B cell (primary cell): ENCODE data around the gene PLCXD1. TPM values are rescaled to one million over a fixed set of nuclear protein-coding genes. Genes with fewer than 3 reads are reported as not detected.

Source experiments
- ATAC-seq: fragments of 200-7000 bp; cut with Tn5 transposase; one replicate; pipeline ENCODE4 v1.10.0; 2021; ENCODE audit warnings: low read depth, mild to moderate bottlenecking, moderate number of reproducible peaks, moderate library complexity
- CTCF ChIA-PET: fragments of 350-600 bp; sonication (Branson Sonifier 250); formaldehyde crosslinking; loops from one replicate; lab custom pipeline; 2021; ENCODE audit warnings: antibody characterized with exemption, inconsistent platforms; lab: Charles Lee
- POLR2A ChIA-PET: fragments of 350-600 bp; sonication (Branson Sonifier 250); formaldehyde crosslinking; loops from one replicate; lab custom pipeline; 2021; ENCODE audit warnings: antibody characterized with exemption; lab: Charles Lee
- DNase-seq: peaks from one replicate; pipeline ENCODE4 v3.0.0; 2013
- H2AFZ ChIP-seq: 2 replicates; pipeline ENCODE4 v1.6.1; 2012; ENCODE audit warnings: mild to moderate bottlenecking, low read depth, low read length; ENCODE audit not compliant: insufficient read depth, poor library complexity, severe bottlenecking
- H3K27ac ChIP-seq, 2 donors: 1 replicate in 1 of 2; 2 replicates in 1 of 2; pipeline ENCODE4 v1.5.1; 2012 to 2013; ENCODE audit warnings: low read length in 2 of 2, mild to moderate bottlenecking in 2 of 2, moderate library complexity in 1 of 2
- H3K27me3 ChIP-seq, 4 experiments: fragments of 200-600 bp in 1 of 4; sonication (generic) in 1 of 4; replicated peaks in 1 of 4; 1 replicate in 2 of 4; 2 replicates in 2 of 4; pipeline versions ENCODE4 v1.6.1 to v1.7.0; 2013 to 2016; ENCODE audit warnings: low read length in 3 of 4, mild to moderate bottlenecking in 2 of 4, mixed read lengths in 1 of 4, moderate library complexity in 1 of 4; ENCODE audit not compliant: insufficient read depth in 4 of 4, control insufficient read depth in 3 of 4; ENCODE audit errors: control extremely low read depth in 1 of 4
- H3K36me3 ChIP-seq, 2 experiments: replicated peaks in 1 of 2; 1 replicate in 1 of 2; 2 replicates in 1 of 2; pipeline versions ENCODE4 v1.6.1 to v1.7.1; 2013; ENCODE audit warnings: low read length in 1 of 2; ENCODE audit not compliant: insufficient read depth in 2 of 2, control insufficient read depth in 1 of 2; ENCODE audit errors: control extremely low read depth in 1 of 2, extremely low read depth in 1 of 2
- H3K4me1 ChIP-seq, 2 donors: fragments of 200-600 bp in 1 of 2; sonication (generic) in 1 of 2; 1 replicate in 1 of 2; 2 replicates in 1 of 2; pipeline versions ENCODE4 v1.5.1 to v1.6.1; 2013 to 2017; ENCODE audit warnings: low read length in 2 of 2; ENCODE audit not compliant: control insufficient read depth in 2 of 2, insufficient read depth in 2 of 2
- H3K4me2 ChIP-seq: replicated peaks from 2 replicates; pipeline ENCODE3; 2012; ENCODE audit warnings: mild to moderate bottlenecking, low read depth, low read length; ENCODE audit not compliant: poor library complexity, severe bottlenecking
- H3K4me3 ChIP-seq, 5 experiments: fragments of 200-600 bp in 1 of 5; sonication (generic) in 1 of 5; 1 replicate in 3 of 5; 2 replicates in 2 of 5; pipeline versions ENCODE4 v1.5.1 to v1.7.0; 2011 to 2016; ENCODE audit warnings: low read length in 4 of 5, mild to moderate bottlenecking in 4 of 5, low read depth in 2 of 5, control low read depth in 1 of 5, moderate library complexity in 1 of 5; ENCODE audit not compliant: insufficient read depth in 1 of 5; ENCODE audit errors: control extremely low read depth in 1 of 5, extremely low read depth in 1 of 5
- H3K79me2 ChIP-seq: fragments of 200-600 bp; sonication (generic); one replicate; pipeline ENCODE4 v1.6.0; 2016; ENCODE audit warnings: low read length; ENCODE audit not compliant: control insufficient read depth, insufficient read depth
- H3K9ac ChIP-seq: fragments of 200-600 bp; sonication (generic); 2 replicates; pipeline ENCODE4 v1.6.1; 2017; ENCODE audit warnings: mild to moderate bottlenecking, low read length, moderate library complexity
- H3K9me3 ChIP-seq, 3 donors: one replicate each; pipeline versions ENCODE4 v1.6.1 to v1.7.1; 2013; ENCODE audit warnings: low read length in 2 of 3; ENCODE audit not compliant: control insufficient read depth in 2 of 3, insufficient read depth in 1 of 3; ENCODE audit errors: control extremely low read depth in 1 of 3
- H4K20me1 ChIP-seq: 2 replicates; pipeline ENCODE4 v1.6.0; 2012; ENCODE audit warnings: mild to moderate bottlenecking, low read length; ENCODE audit not compliant: insufficient read depth, control insufficient read depth, poor library complexity, severe bottlenecking
- H3K27ac Mint-ChIP-seq: one replicate; pipeline ENCODE4 v1.8.0; 2021; ENCODE audit warnings: mixed read lengths
- H3K27me3 Mint-ChIP-seq: one replicate; pipeline ENCODE4 v1.8.0; 2021; ENCODE audit warnings: mixed read lengths
- H3K4me1 Mint-ChIP-seq: one replicate; pipeline ENCODE4 v1.8.0; 2021; ENCODE audit warnings: mixed read lengths
- H3K4me3 Mint-ChIP-seq: one replicate; pipeline ENCODE4 v1.8.0; 2021; ENCODE audit warnings: mixed read lengths
- H3K9me3 Mint-ChIP-seq: one replicate; pipeline ENCODE4 v1.8.0; 2022; ENCODE audit warnings: mixed read lengths; ENCODE audit not compliant: insufficient read depth
- EZH2 ChIP-seq: IDR thresholded peaks from 2 replicates; pipeline ENCODE4 v1.6.1; 2012; ENCODE audit warnings: borderline replicate concordance, low read depth, mild to moderate bottlenecking, moderate library complexity, low read length; ENCODE audit not compliant: insufficient read depth, poor library complexity, severe bottlenecking
- WGBS: methylation state at CpG from one replicate; pipeline ENCODE4 v1.1.5; 2013; ENCODE audit warnings: missing lambda C conversion rate; ENCODE audit not compliant: insufficient coverage; 5-methylcytosine and 5-hydroxymethylcytosine counted together
- intact Hi-C: fragments of 100-400 bp; cut with micrococcal nuclease; formaldehyde crosslinking; loops from one replicate; pipeline ENCODE4 v1.10.0; 2022
- polyA plus RNA-seq: library from polyadenylated mRNA; depleted of rRNA; stranded (reverse); fragments of >200 nt; gene quantifications from 2 replicates; pipeline ENCODE4 v1.2.3, GENCODE V29; 2012
- total RNA-seq, 2 donors: library from RNA; stranded (reverse); fragments of 120-200 nt in 1 of 2; gene quantifications; 1 replicate in 1 of 2; 2 replicates in 1 of 2; pipeline versions ENCODE4 v1.2.3 to v1.2.4, GENCODE V29; 2013 to 2022
- TF ChIP-seq, protein P1 (sequence below): fragments of 200-600 bp; IDR thresholded peaks from one replicate; pipeline ENCODE4 v1.8.0; 2022; ENCODE audit warnings: antibody characterized with exemption, mild to moderate bottlenecking

PLCXD1 gene
- total and polyA plus RNA-seq, 2 donors (not counting 1 experiment from before 2014, with no cell fraction given) = 30.4 to 38.5 TPM

DNA sequence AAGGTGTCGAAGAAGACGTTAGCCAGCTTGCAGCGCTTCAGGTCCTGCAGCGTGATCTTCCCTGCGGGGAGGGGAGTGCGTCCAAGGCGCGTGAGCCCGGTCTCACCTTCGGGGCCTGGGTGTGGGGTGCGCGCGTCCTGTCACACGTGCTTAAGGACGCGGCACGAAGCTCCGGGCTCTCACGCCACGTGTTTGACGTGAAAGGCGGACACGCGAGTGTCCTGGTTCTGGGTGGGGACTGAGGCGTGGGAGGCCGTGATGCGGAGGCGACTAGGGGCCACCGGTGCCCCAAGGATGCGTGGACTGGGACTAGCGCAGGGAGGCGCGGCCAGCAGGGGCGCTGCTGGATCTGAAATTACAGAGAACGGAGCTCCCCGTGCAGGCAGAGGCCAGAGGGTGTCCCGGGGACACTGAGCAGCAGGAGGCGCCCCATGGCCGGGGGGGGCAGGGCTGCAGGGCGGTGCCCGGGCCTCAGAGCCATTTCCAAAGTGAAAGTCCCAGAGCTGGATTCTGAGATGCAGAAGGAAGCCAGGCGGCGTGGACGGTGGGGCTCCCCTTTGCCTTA, 57.7 kb downstream of the PLCXD1 start:
- H3K9ac ChIP-seq = no peak overlapping the region
- no peak overlapping the region for H3K4me3 ChIP-seq
- H2AFZ ChIP-seq = no peak overlapping the region
- no peaks in the 10 kb centered on the region for H3K27me3 Mint-ChIP-seq
- H3K9me3 ChIP-seq = peaks cover 0 to 21% (median 0%) of the 10 kb centered on the region in 3 donors
- H3K4me3 Mint-ChIP-seq = no peak overlapping the region
- ATAC-seq = no peak
- no peak for DNase-seq
- no peaks in the 10 kb centered on the region for H3K79me2 ChIP-seq
- H3K27ac ChIP-seq = no peak overlapping the region
- no peaks in the 10 kb centered on the region for H3K4me1 Mint-ChIP-seq
- no peaks in the 10 kb centered on the region for H3K4me1 ChIP-seq
- no peak overlapping the region for H3K27ac Mint-ChIP-seq
- ChIA-PET POLR2A (no interaction called here), CTCF (no interaction called here)
- no peaks in the 10 kb centered on the region for H3K9me3 Mint-ChIP-seq
- no peak overlapping the region for H3K4me2 ChIP-seq
- peaks cover 0 to 8% of the 10 kb centered on the region in 2 experiments for H3K36me3 ChIP-seq
- intact Hi-C loops = no loop called here
- no peak for TF ChIP-seq EZH2
- TF ChIP-seq, protein P1, sequence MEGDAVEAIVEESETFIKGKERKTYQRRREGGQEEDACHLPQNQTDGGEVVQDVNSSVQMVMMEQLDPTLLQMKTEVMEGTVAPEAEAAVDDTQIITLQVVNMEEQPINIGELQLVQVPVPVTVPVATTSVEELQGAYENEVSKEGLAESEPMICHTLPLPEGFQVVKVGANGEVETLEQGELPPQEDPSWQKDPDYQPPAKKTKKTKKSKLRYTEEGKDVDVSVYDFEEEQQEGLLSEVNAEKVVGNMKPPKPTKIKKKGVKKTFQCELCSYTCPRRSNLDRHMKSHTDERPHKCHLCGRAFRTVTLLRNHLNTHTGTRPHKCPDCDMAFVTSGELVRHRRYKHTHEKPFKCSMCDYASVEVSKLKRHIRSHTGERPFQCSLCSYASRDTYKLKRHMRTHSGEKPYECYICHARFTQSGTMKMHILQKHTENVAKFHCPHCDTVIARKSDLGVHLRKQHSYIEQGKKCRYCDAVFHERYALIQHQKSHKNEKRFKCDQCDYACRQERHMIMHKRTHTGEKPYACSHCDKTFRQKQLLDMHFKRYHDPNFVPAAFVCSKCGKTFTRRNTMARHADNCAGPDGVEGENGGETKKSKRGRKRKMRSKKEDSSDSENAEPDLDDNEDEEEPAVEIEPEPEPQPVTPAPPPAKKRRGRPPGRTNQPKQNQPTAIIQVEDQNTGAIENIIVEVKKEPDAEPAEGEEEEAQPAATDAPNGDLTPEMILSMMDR = no peak
- no peaks in the 10 kb centered on the region for H3K27me3 ChIP-seq
- 96% methylated on average over 39 of the region's 44 CpGs for WGBS
- no peaks in the 10 kb centered on the region for H4K20me1 ChIP-seq

- CTCF ChIA-PET = no interaction called here
- H3K27ac ChIP-seq = no peak overlapping the region
- intact Hi-C loops = no loop called here
- 100% methylated on average over 1 of the region's 24 CpGs for WGBS
- peaks cover 0 to 27% (median 0%) of the 10 kb centered on the region in 3 donors for H3K9me3 ChIP-seq
- no peak overlapping the region for H3K4me3 ChIP-seq
- no peak overlapping the region for H3K4me3 Mint-ChIP-seq
- H3K4me1 Mint-ChIP-seq = no peaks in the 10 kb centered on the region
- DNase-seq (no peak), ATAC-seq (no peak)
- no peaks in the 10 kb centered on the region for H3K9me3 Mint-ChIP-seq
- H3K27me3 Mint-ChIP-seq = no peaks in the 10 kb centered on the region
- H3K4me1 ChIP-seq = no peaks in the 10 kb centered on the region
- H3K4me2 ChIP-seq = no peak overlapping the region
- H3K27ac Mint-ChIP-seq = no peak overlapping the region
- H3K9ac ChIP-seq = no peak overlapping the region
- no peak overlapping the region for H2AFZ ChIP-seq
- H3K79me2 ChIP-seq = no peaks in the 10 kb centered on the region
- TF ChIP-seq, protein P1 = no peak
- no peaks in the 10 kb centered on the region for H3K27me3 ChIP-seq
- H3K36me3 ChIP-seq = peaks cover 0 to 11% of the 10 kb centered on the region in 2 experiments
- H4K20me1 ChIP-seq = no peaks in the 10 kb centered on the region
- POLR2A ChIA-PET = no interaction called here
Observed at GRCh38 chrX:340121-340520, 58.9 kb downstream of the PLCXD1 start.
